ENCODE results near the gene HTR3B. TPM values are rescaled to one million over a fixed set of nuclear protein-coding genes. Genes with fewer than 3 reads are reported as not detected.

HTR3B gene
- not detected in 2 replicates for total RNA-seq

DNA sequence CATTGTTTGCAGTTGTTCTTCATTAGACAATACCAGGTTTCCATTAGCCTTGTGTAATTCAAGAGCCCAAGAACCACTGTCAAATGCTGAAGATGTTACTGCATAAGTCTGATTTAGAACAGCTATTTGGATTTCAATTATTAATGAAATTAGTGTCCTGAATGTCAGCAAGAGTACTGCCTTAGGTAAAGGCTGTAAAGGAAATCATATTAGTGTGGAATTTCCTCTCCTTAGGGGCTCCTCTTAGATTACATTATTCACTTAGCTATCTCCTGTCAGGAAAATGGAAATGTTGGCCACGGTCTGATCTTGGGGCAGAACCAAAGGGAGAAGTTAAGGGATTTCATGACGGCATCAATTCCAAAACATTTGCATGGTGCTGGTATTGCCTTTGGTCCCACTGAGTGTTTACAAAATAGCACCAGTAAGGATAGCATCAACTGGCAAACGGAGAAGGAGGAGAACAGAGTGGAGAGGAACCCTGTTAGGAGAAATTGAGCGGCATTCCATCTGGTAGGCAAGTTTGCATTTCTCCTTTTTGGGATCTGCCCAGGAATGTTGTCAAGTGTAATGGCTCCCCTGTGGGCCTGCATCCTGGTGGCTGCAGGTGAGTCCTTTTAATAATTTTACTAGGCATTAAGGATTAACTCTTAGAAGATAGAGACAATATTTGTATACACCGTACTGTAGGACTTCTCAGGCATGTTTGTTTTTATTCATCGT, at the start of gene HTR3B:
HTR3B (plus strand) TSS at position 418 of the 723 bp plus-strand sequence; CDS start at position 556, 138 bp downstream.

DNA sequence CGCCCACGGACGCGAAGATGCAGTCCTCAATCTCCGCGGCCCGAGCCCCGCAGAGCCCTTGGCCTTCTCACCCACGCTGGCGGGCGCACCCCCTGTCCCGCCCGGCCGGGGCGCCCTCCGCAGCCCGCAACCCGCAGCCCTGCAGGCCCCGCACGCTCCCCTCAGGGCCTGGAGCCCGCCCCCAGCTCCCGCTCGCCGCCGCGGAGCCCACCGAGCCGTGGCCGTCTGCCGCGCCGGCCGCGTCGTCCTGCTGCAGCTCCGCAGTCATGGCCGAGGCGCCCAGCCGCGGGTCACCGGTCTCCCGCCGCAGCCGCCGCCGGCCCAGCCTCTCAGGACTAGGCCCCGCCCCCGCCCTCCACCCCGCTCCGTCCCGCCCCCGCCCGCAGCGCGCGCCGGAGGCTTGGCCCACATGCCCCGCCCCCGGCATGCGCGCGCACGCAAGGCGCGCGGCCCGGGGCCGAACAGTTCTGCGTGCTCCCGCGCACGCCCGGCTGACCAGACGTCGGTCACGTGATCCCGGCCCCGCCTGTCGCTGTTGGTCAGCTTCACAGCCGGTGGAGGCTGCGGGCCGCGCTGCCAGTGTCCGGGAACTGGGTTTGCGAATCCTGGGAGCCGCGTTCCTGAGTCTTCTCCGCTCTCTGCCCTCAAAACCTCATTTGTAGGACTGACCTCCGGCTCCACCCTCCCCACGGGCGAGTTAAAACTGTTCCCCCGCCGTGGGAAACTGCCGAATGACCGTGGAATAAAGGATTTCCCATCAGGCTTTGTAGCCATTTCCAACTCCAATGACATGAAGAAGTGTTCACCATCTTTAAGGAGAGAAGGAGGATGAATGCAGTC, 29.1 kb upstream of the HTR3B start, which contains the start of gene USP28:
USP28 (minus strand) TSS at position 339 of the 840 bp plus-strand sequence; CDS start at position 268, 71 bp downstream.

DNA sequence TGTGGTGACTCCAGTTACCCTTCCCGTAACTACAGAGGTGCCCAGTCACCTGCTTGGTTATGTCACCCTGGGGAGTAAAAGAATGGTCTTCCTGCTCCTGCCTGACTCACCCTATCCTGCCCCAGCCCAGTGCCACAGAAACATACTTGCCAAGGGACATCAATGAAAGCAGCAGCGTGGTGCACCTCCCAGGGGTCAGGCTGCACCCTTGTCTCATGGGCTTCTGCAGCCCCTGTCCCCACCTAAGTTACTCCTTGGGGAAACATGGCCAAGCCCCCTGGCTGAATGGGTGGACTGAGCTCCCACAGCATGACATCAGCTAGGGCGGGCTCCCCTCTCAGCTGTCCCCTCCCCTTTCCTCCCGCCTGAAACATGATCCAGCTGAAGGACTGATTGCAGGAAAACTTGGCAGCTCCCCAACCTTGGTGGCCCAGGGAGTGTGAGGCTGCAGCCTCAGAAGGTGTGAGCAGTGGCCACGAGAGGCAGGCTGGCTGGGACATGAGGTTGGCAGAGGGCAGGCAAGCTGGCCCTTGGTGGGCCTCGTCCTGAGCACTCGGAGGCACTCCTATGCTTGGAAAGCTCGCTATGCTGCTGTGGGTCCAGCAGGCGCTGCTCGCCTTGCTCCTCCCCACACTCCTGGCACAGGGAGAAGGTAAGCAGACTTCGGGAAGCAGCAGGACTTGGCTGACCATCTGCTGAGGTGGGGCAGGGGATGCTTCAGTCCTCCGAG, 70.3 kb downstream of the HTR3B start, which contains the start of gene HTR3A:
HTR3A (plus strand) TSS at position 368 of the 730 bp plus-strand sequence; CDS start at position 586, 218 bp downstream.

Other genes with a start within 250 kb of the HTR3B start
- 0.18 and 0.19 TPM in 2 replicates for gene TMPRSS5, start 198.5 kb upstream of the HTR3B start, total RNA-seq
- 19.8 and 27.2 TPM in 2 replicates for gene ZW10, start 131.1 kb upstream of the HTR3B start, total RNA-seq
- gene CLDN25, start 125.0 kb upstream of the HTR3B start, total RNA-seq, result not detected in 2 replicates
- gene USP28, start 29.2 kb upstream of the HTR3B start, total RNA-seq, result 29.6 and 31.6 TPM in 2 replicates
- not detected in 2 replicates for gene HTR3A, start 70.3 kb downstream of the HTR3B start, total RNA-seq
- 8.4 and 28.0 TPM in 2 replicates for gene ZBTB16, start 154.9 kb downstream of the HTR3B start, total RNA-seq